Tibial nerve (tissue), 4 donors: ENCODE results near the gene PCSK6. TPM values are rescaled to one million over a fixed set of nuclear protein-coding genes. Genes with fewer than 3 reads are reported as not detected.

Source experiments
- DNase-seq, 2 donors: peaks; one replicate each; pipeline ENCODE4 v3.0.0-alpha.2; 2019; ENCODE audit warnings: low spot score in 2 of 2
- H3K27ac ChIP-seq, 4 donors: fragments of 200-600 bp; sonication (generic) in 3 of 4; one replicate each; pipeline ENCODE4 v1.5.1; 2017 to 2019; ENCODE audit warnings: mild to moderate bottlenecking in 1 of 4
- H3K27me3 ChIP-seq, 2 donors: fragments of 200-600 bp; sonication (generic) in 1 of 2; one replicate each; pipeline versions ENCODE4 v1.5.1 to v1.6.0; 2017 to 2019
- H3K36me3 ChIP-seq, 3 donors: fragments of 200-600 bp; sonication (generic); one replicate each; pipeline ENCODE4 v1.5.1; 2018 to 2019
- H3K4me1 ChIP-seq, 4 donors: fragments of 200-600 bp; sonication (generic) in 3 of 4; one replicate each; pipeline ENCODE4 v1.5.1; 2017 to 2019
- H3K4me3 ChIP-seq, 4 donors: fragments of 200-600 bp; sonication (generic) in 3 of 4; one replicate each; pipeline ENCODE4 v1.5.1; 2017 to 2019; ENCODE audit warnings: mild to moderate bottlenecking in 1 of 4, moderate library complexity in 1 of 4
- H3K9me3 ChIP-seq, 4 donors: fragments of 200-600 bp; sonication (generic) in 3 of 4; one replicate each; pipeline ENCODE4 v1.5.1; 2017 to 2019
- CTCF ChIP-seq, 5 experiments: fragments of 200-600 bp in 3 of 5; fragments of 450-650 bp in 2 of 5; sonication (generic) in 3 of 5; IDR thresholded peaks; one replicate each; pipeline ENCODE4 v1.5.1; 2016 to 2019; ENCODE audit warnings: antibody characterized with exemption in 5 of 5, mild to moderate bottlenecking in 3 of 5, moderate library complexity in 2 of 5
- EP300 ChIP-seq, 2 donors: sonication (generic); formaldehyde crosslinking; IDR thresholded peaks; one replicate each; pipeline ENCODE4 v1.6.1; 2017; ENCODE audit warnings: antibody characterized with exemption in 2 of 2, mild to moderate bottlenecking in 1 of 2
- POLR2A ChIP-seq, 2 donors: fragments of 450-650 bp; IDR thresholded peaks; one replicate each; pipeline ENCODE4 v1.6.1; 2017; ENCODE audit warnings: antibody characterized with exemption in 2 of 2, mild to moderate bottlenecking in 2 of 2, moderate library complexity in 2 of 2
- WGBS, 2 donors: methylation state at CpG; one replicate each; pipeline ENCODE4 v1.1.5; 2018; 5-methylcytosine and 5-hydroxymethylcytosine counted together
- total RNA-seq, 4 donors: library from RNA; depleted of rRNA; stranded (reverse); fragments of >200 nt; gene quantifications; one replicate each; pipeline ENCODE4 v1.1.0, GENCODE V29; 2016

PCSK6 gene
- total RNA-seq, 4 donors from 2014 or later, result 8.5 to 27.0 (median 13.2) TPM

GRCh38 chr15:101498717-101499480 lies 9.4 kb upstream of the PCSK6 start:
- H3K4me3 ChIP-seq, result no peak overlapping the region
- no peak overlapping the region for H3K27ac ChIP-seq
- no peaks in the 10 kb centered on the region for H3K36me3 ChIP-seq
- H3K4me1 ChIP-seq, result peaks cover 0 to 17% (median 2%) of the 10 kb centered on the region in 4 donors
- 68 to 72% methylated on average over 14 of the region's 14 CpGs for WGBS, 2 donors
- DNase-seq, result no peak
- H3K9me3 ChIP-seq, result no peaks in the 10 kb centered on the region
- no peak for TF ChIP-seq CTCF (IDR thresholded peaks at IDR 0.05)
- TF ChIP-seq EP300 (IDR thresholded peaks at IDR 0.05), result no peak
- TF ChIP-seq POLR2A (IDR thresholded peaks at IDR 0.05), result no peak
- peaks cover 0 to 57% of the 10 kb centered on the region in 2 donors for H3K27me3 ChIP-seq

DNA sequence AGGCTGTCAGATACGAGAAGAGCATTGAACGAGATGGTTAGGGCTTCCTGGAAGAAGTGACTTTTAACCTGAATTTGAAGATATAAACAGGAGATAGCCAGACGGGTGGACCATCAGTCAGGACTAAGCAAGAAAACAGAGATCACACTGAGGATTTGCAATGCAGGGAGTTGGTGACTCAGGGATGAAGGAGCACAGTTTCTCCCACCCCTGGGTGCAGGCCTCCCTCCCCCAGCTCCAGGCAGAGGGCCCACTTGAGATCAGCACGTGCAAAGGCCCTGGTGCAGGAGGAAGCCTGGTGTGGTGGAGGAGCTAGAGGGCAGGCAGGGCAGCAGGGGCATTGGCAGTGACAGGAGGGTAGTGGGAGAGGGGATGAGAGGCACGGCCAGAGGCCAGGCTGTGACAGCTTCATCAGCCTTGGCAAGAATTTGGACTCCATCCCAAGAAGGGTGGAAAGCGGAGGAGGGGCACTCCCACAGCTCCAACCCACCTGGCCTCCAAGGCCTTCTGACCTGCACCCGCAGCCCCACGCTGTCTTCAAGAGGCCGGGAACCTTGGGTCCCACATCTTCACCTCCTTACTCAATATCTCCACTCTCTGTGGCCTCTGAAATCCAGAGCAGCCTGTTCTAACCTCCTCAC lies 8.7 kb upstream of the PCSK6 start:
- TF ChIP-seq EP300 (IDR thresholded peaks at IDR 0.05), result no peak
- no peak for TF ChIP-seq CTCF (IDR thresholded peaks at IDR 0.05)
- no peak for TF ChIP-seq POLR2A (IDR thresholded peaks at IDR 0.05)
- Histone ChIP-seq H3K36me3 (no peaks in the 10 kb centered on the region), H3K9me3 (no peaks in the 10 kb centered on the region), H3K27ac (no peak overlapping the region), H3K27me3 (peaks cover 0 to 60% of the 10 kb centered on the region in 2 donors), H3K4me1 (peaks cover 0 to 17% (median 2%) of the 10 kb centered on the region in 4 donors), H3K4me3 (no peak overlapping the region)
- 78 to 86% methylated on average over 9 of the region's 9 CpGs for WGBS, 2 donors
- no peak for DNase-seq

DNA sequence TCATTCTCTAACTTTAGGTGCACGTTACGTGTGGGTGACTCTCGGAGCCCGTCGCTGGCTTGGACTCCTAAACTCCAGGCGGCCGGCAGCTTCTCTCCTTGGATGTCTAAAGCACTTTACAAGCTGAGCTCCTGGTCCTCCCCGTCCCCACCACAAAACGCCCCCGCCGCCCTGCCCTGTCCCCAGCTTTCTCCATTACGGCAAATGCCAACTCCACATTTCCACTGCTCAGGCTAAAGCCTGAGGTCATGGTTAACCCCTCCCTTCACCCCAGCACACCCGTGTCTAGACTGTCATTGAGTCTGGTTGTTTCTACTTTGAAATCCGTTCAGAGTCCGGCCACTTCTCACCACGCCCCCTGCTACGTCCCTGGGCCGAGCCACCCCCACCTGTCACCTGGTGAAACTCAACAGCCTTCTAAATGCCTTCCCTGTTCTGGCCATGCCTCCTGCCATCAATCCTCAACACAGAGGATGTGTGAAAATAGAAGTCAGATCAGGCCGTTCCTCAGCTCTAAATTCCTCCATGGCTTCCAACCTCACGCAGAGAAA lies 8.1 kb upstream of the PCSK6 start:
- Histone ChIP-seq H3K4me3 (no peak overlapping the region), H3K4me1 (peaks cover 0 to 17% (median 2%) of the 10 kb centered on the region in 4 donors), H3K36me3 (no peaks in the 10 kb centered on the region), H3K27me3 (peaks cover 0 to 55% of the 10 kb centered on the region in 2 donors), H3K27ac (no peak overlapping the region), H3K9me3 (no peaks in the 10 kb centered on the region)
- DNase-seq, result no peak
- TF ChIP-seq POLR2A (IDR thresholded peaks at IDR 0.05) (no peak), EP300 (IDR thresholded peaks at IDR 0.05) (no peak), CTCF (IDR thresholded peaks at IDR 0.05) (no peak)
- 69 to 72% methylated on average over 20 of the region's 20 CpGs for WGBS, 2 donors

- 79% methylated on average over 13 of the region's 13 CpGs for WGBS, 2 donors
Observed at GRCh38 chr15:101497017-101497416, 7.5 kb upstream of the PCSK6 start.

More at GRCh38 chr15:101497017-101497416, 7.5 kb upstream of the PCSK6 start:
- H3K27me3 ChIP-seq, result peaks cover 0 to 49% of the 10 kb centered on the region in 2 donors
- H3K9me3 ChIP-seq, result no peaks in the 10 kb centered on the region
- no peak overlapping the region for H3K4me3 ChIP-seq
- TF ChIP-seq EP300 (IDR thresholded peaks at IDR 0.05) (no peak), CTCF (IDR thresholded peaks at IDR 0.05) (no peak), POLR2A (IDR thresholded peaks at IDR 0.05) (no peak)
- no peak overlapping the region for H3K27ac ChIP-seq
- no peak for DNase-seq
- peaks cover 0 to 17% (median 2%) of the 10 kb centered on the region in 4 donors for H3K4me1 ChIP-seq
- H3K36me3 ChIP-seq, result no peaks in the 10 kb centered on the region
